ENCODE data around the gene OR2J1.

Gene OR2J1

GRCh38 chr6:29099190-29099589, at the start of gene OR2J1:
TSS of gene OR2J1 (plus strand) at chr6:29099490. CDS start at chr6:29100943, 1,453 bp downstream.
- ChIA-PET POLR2A (no interaction called here), CTCF (interaction anchor here (0.9 kb wide), 1 partner anchor 13 kb away, joined by 3 read pairs; no protein-coding TSS in a partner anchor)
- H3K9me3 ChIP-seq (ENCODE audit: control insufficient read depth, insufficient read depth, low read depth, low read length): no peaks in the 10 kb centered on the region
- TF ChIP-seq ZNF626 (tag by site-specific recombination; IDR thresholded peaks at IDR 0.05) (no peak), ZNF211 (tag by site-specific recombination; IDR thresholded peaks at IDR 0.05; ENCODE audit: low read depth) (no peak), MYNN (tag by site-specific recombination; IDR thresholded peaks at IDR 0.05; ENCODE audit: borderline replicate concordance) (no peak), KLF17 (tag by site-specific recombination; IDR thresholded peaks at IDR 0.05) (no peak), ZNF19 (tag by site-specific recombination; IDR thresholded peaks at IDR 0.05; ENCODE audit: low read depth) (no peak), ZNF639 (tag by site-specific recombination; IDR thresholded peaks at IDR 0.05) (no peak), ZFP37 (tag by site-specific recombination; IDR thresholded peaks at IDR 0.05) (no peak), REST (tag by site-specific recombination; IDR thresholded peaks at IDR 0.05) (no peak), HOXD13 (CRISPR knock-in tag; IDR thresholded peaks at IDR 0.05; ENCODE audit: borderline replicate concordance) (no peak), ZNF133 (tag by site-specific recombination; IDR thresholded peaks at IDR 0.05) (no peak), ZNF146 (tag by site-specific recombination; IDR thresholded peaks at IDR 0.05) (no peak), ZNF544 (tag by site-specific recombination; IDR thresholded peaks at IDR 0.05) (no peak), ZBTB17 (tag by site-specific recombination; IDR thresholded peaks at IDR 0.05) (no peak), ZNF837 (tag by site-specific recombination; IDR thresholded peaks at IDR 0.05) (no peak), ZNF785 (tag by site-specific recombination; IDR thresholded peaks at IDR 0.05) (no peak), ZNF175 (tag by site-specific recombination; IDR thresholded peaks at IDR 0.05) (no peak), KLF8 (tag by site-specific recombination; IDR thresholded peaks at IDR 0.05) (no peak), ZNF791 (tag by site-specific recombination; IDR thresholded peaks at IDR 0.05) (no peak), ZNF292 (tag by site-specific recombination; IDR thresholded peaks at IDR 0.05; ENCODE audit: borderline replicate concordance, low read depth) (no peak), PBX3 (CRISPR knock-in tag; IDR thresholded peaks at IDR 0.05) (no peak)
- no peak within 1 kb of the TSS for H3K27ac ChIP-seq (ENCODE audit: extremely low read depth, low read depth, low read length)
- no peaks in the 10 kb centered on the region for H3K36me3 ChIP-seq (ENCODE audit: control insufficient read depth in 2 of 2, insufficient read depth in 1 of 2, low read length in 2 of 2)
- H3K4me1 ChIP-seq (ENCODE audit: control insufficient read depth, insufficient read depth, low read length): no peaks in the 10 kb centered on the region
- H3K4me3 ChIP-seq (ENCODE audit: low read depth, low read length): no peak within 1 kb of the TSS

GRCh38 chr6:29051680-29052079, 47.6 kb upstream of the OR2J1 start:
- ChIA-PET POLR2A (no interaction called here), CTCF (interaction anchor here (0.7 to 0.8 kb wide), 2 partner anchors 35 to 66 kb away, joined by 3 to 4 read pairs; no protein-coding TSS in a partner anchor)
- H3K9me3 ChIP-seq (ENCODE audit: control insufficient read depth, insufficient read depth, low read depth, low read length): no peaks in the 10 kb centered on the region; the same call in 1 of the 2 replicates
- no peak overlapping the region for H3K4me3 ChIP-seq (ENCODE audit: low read depth, low read length)
- H3K4me1 ChIP-seq (ENCODE audit: control insufficient read depth, insufficient read depth, low read length): no peaks in the 10 kb centered on the region
- no peaks in the 10 kb centered on the region for H3K36me3 ChIP-seq (ENCODE audit: control insufficient read depth in 2 of 2, insufficient read depth in 1 of 2, low read length in 2 of 2)
- no peak overlapping the region for H3K27ac ChIP-seq (ENCODE audit: extremely low read depth, low read depth, low read length)
- TF ChIP-seq ZNF324 (tag by site-specific recombination; IDR thresholded peaks at IDR 0.05): no peak
- TF ChIP-seq MZF1 (tag by site-specific recombination; IDR thresholded peaks at IDR 0.05; ENCODE audit: borderline replicate concordance): no peak
- TF ChIP-seq ZSCAN4 (tag by site-specific recombination; IDR thresholded peaks at IDR 0.05): no peak
- no peak for TF ChIP-seq CTCF (tag by site-specific recombination; IDR thresholded peaks at IDR 0.05)
- no peak for TF ChIP-seq ZFHX2 (tag by site-specific recombination; conservative IDR thresholded peaks at IDR 0.05)
- no peak for TF ChIP-seq ZBTB26 (tag by site-specific recombination; optimal IDR thresholded peaks at IDR 0.05)

All from HEK293 (cell line).